WTC11 (cell line): ENCODE results near the gene FTSJ3. TPM values are rescaled to one million over a fixed set of nuclear protein-coding genes. Genes with fewer than 3 reads are reported as not detected.

Experiments
- ATAC-seq: fragments of 200-7000 bp; cut with Tn5 transposase; 2 replicates; pipeline ENCODE4 v1.10.0; 2021; ENCODE audit warnings: mild to moderate bottlenecking, moderate library complexity
- CTCF ChIA-PET: fragments of 300-600 bp; sonication (Branson Sonifier 250); formaldehyde crosslinking; loops from one replicate; lab custom pipeline; 2021; ENCODE audit warnings: antibody characterized with exemption; lab: Charles Lee
- POLR2A ChIA-PET: fragments of 350-600 bp; sonication (Branson Sonifier 250); formaldehyde crosslinking; loops from one replicate; lab custom pipeline; 2021; ENCODE audit warnings: antibody characterized with exemption; lab: Charles Lee
- DNase-seq: peaks from one replicate; pipeline ENCODE4 v3.0.0; 2021; ENCODE audit warnings: low spot score
- H3K27ac Mint-ChIP-seq: 2 replicates; pipeline ENCODE4 v1.8.0; 2021; ENCODE audit warnings: mixed read lengths
- H3K27me3 Mint-ChIP-seq: 2 replicates; pipeline ENCODE4 v1.8.0; 2021; ENCODE audit warnings: low read depth, mild to moderate bottlenecking, moderate library complexity, mixed read lengths
- H3K36me3 Mint-ChIP-seq: 2 replicates; pipeline ENCODE4 v1.8.0; 2021; ENCODE audit warnings: mixed read lengths
- H3K4me1 Mint-ChIP-seq: 2 replicates; pipeline ENCODE4 v1.8.0; 2022; ENCODE audit warnings: mixed read lengths
- H3K4me3 Mint-ChIP-seq: 2 replicates; pipeline ENCODE4 v1.8.0; 2021; ENCODE audit warnings: mild to moderate bottlenecking, moderate library complexity, mixed read lengths
- H3K9me3 Mint-ChIP-seq: 2 replicates; pipeline ENCODE4 v1.8.0; 2021; ENCODE audit warnings: mixed read lengths
- ATF1 ChIP-seq: sonication (generic); formaldehyde crosslinking; IDR thresholded peaks from 2 replicates; pipeline ENCODE4 v1.8.1; 2023; ENCODE audit warnings: mild to moderate bottlenecking, moderate library complexity, missing genetic modification reagents
- CDX4 ChIP-seq: fragments of 250-450 bp; sonication (Bioruptor Pico); IDR thresholded peaks from 2 replicates; pipeline ENCODE4 v1.9.0; 2021; ENCODE audit warnings: moderate library complexity, mild to moderate bottlenecking, inconsistent platforms, borderline replicate concordance
- E2F1 ChIP-seq: sonication (generic); formaldehyde crosslinking; IDR thresholded peaks from 2 replicates; pipeline ENCODE4 v1.8.0; 2022; ENCODE audit warnings: mild to moderate bottlenecking, missing genetic modification reagents
- E2F4 ChIP-seq: sonication (generic); formaldehyde crosslinking; IDR thresholded peaks from 2 replicates; pipeline ENCODE4 v1.8.1; 2022; ENCODE audit warnings: low read depth, mild to moderate bottlenecking, moderate library complexity, missing genetic modification reagents, borderline replicate concordance
- ELF4 ChIP-seq: sonication (generic); formaldehyde crosslinking; IDR thresholded peaks from 2 replicates; pipeline ENCODE4 v1.8.1; 2022; ENCODE audit warnings: low read depth, mild to moderate bottlenecking, moderate library complexity, missing genetic modification reagents
- ERG ChIP-seq: fragments of 250-450 bp; sonication (Bioruptor Pico); IDR thresholded peaks from 2 replicates; pipeline ENCODE4 v1.8.0; 2021; ENCODE audit warnings: mild to moderate bottlenecking
- GABPB1 ChIP-seq: sonication (generic); formaldehyde crosslinking; IDR thresholded peaks from 2 replicates; pipeline ENCODE4 v1.8.1; 2023; ENCODE audit warnings: mild to moderate bottlenecking, missing genetic modification reagents
- GTF2I ChIP-seq: fragments of 250-450 bp; sonication (Bioruptor Pico); conservative IDR thresholded peaks from 2 replicates; pipeline ENCODE4 v1.4.0; 2021; ENCODE audit warnings: mild to moderate bottlenecking
- HMGA2 ChIP-seq: fragments of 250-450 bp; sonication (Bioruptor Pico); IDR thresholded peaks from 2 replicates; pipeline ENCODE4 v1.4.0; 2021; ENCODE audit warnings: mild to moderate bottlenecking, moderate library complexity
- HMGXB4 ChIP-seq: sonication (generic); formaldehyde crosslinking; IDR thresholded peaks from 2 replicates; pipeline ENCODE4 v1.8.1; 2023; ENCODE audit warnings: mild to moderate bottlenecking, moderate library complexity, missing genetic modification reagents
- IRF1 ChIP-seq: sonication (generic); formaldehyde crosslinking; IDR thresholded peaks from 2 replicates; pipeline ENCODE4 v1.8.0; 2023; ENCODE audit warnings: missing genetic modification reagents
- JAZF1 ChIP-seq: fragments of 250-450 bp; sonication (Bioruptor Pico); IDR thresholded peaks from 2 replicates; pipeline ENCODE4 v1.9.0; 2021; ENCODE audit warnings: moderate library complexity, mild to moderate bottlenecking, inconsistent platforms
- KAT7 ChIP-seq: sonication (generic); formaldehyde crosslinking; IDR thresholded peaks from 2 replicates; pipeline ENCODE4 v1.8.1; 2023; ENCODE audit warnings: missing genetic modification reagents, mild to moderate bottlenecking, borderline replicate concordance
- MLX ChIP-seq: sonication (generic); formaldehyde crosslinking; IDR thresholded peaks from 2 replicates; pipeline ENCODE4 v1.8.1; 2023; ENCODE audit warnings: mild to moderate bottlenecking, missing genetic modification reagents, moderate library complexity
- MXD4 ChIP-seq: fragments of 250-450 bp; sonication (Bioruptor Pico); IDR thresholded peaks from 2 replicates; pipeline ENCODE4 v1.8.0; 2021; ENCODE audit warnings: mild to moderate bottlenecking, moderate library complexity, borderline replicate concordance
- NFYB ChIP-seq: sonication (generic); formaldehyde crosslinking; conservative IDR thresholded peaks from 2 replicates; pipeline ENCODE4 v1.8.0; 2022; ENCODE audit warnings: low read depth, missing genetic modification reagents
- PRDM15 ChIP-seq: sonication (generic); formaldehyde crosslinking; IDR thresholded peaks from 2 replicates; pipeline ENCODE4 v1.8.0; 2022; ENCODE audit warnings: missing genetic modification reagents
- PRRX2 ChIP-seq: fragments of 250-450 bp; sonication (Bioruptor Pico); IDR thresholded peaks from 2 replicates; pipeline ENCODE4 v1.8.0; 2021; ENCODE audit warnings: mild to moderate bottlenecking
- SOX15 ChIP-seq: fragments of 250-450 bp; sonication (Bioruptor Pico); IDR thresholded peaks from 2 replicates; pipeline ENCODE4 v1.9.0; 2021; ENCODE audit warnings: mild to moderate bottlenecking
- USF1 ChIP-seq: sonication (generic); formaldehyde crosslinking; IDR thresholded peaks from 2 replicates; pipeline ENCODE4 v1.8.0; 2022; ENCODE audit warnings: mild to moderate bottlenecking, missing genetic modification reagents
- ZNF219 ChIP-seq: sonication (generic); formaldehyde crosslinking; IDR thresholded peaks from 2 replicates; pipeline ENCODE4 v1.8.0; 2023; ENCODE audit warnings: missing genetic modification reagents, mild to moderate bottlenecking, borderline replicate concordance
- ZNF396 ChIP-seq: fragments of 250-450 bp; sonication (Bioruptor Pico); IDR thresholded peaks from 2 replicates; pipeline ENCODE4 v1.8.0; 2021; ENCODE audit warnings: mild to moderate bottlenecking, moderate library complexity, borderline replicate concordance
- total RNA-seq: library from RNA; stranded (reverse); gene quantifications from 3 replicates; pipeline ENCODE4 v1.2.3, GENCODE V29; 2021

FTSJ3 gene
- total RNA-seq, 1 experiment from 2014 or later, result 62.1 TPM

- H3K36me3 Mint-ChIP-seq, result peaks cover 23% of the 10 kb centered on the region
- DNase-seq (no peak), ATAC-seq (no peak)
- POLR2A ChIA-PET, result no interaction called here
- H3K4me1 Mint-ChIP-seq, result no peaks in the 10 kb centered on the region
- H3K27me3 Mint-ChIP-seq, result no peaks in the 10 kb centered on the region
- CTCF ChIA-PET, result no interaction called here
- TF ChIP-seq MLX (no peak), HMGA2 (CRISPR knock-in tag) (no peak), IRF1 (CRISPR knock-in tag) (no peak), ERG (no peak), PRDM15 (CRISPR knock-in tag) (no peak), E2F4 (CRISPR knock-in tag) (no peak), ZNF396 (CRISPR knock-in tag) (no peak), CDX4 (CRISPR knock-in tag) (no peak), GTF2I (no peak), GABPB1 (CRISPR knock-in tag) (no peak)
- no peaks in the 10 kb centered on the region for H3K9me3 Mint-ChIP-seq
- no peak overlapping the region for H3K4me3 Mint-ChIP-seq
- no peak overlapping the region for H3K27ac Mint-ChIP-seq
Observed at GRCh38 chr17:63785556-63785955, 41.9 kb downstream of the FTSJ3 start.

- Mint-ChIP-seq H3K27me3 (no peaks in the 10 kb centered on the region), H3K4me1 (peaks cover 6% of the 10 kb centered on the region; the same call in 1 of the 2 replicates), H3K9me3 (no peaks in the 10 kb centered on the region), H3K36me3 (peaks cover 25% of the 10 kb centered on the region), H3K27ac (peak overlapping the region; percentile 43), H3K4me3 (no peak overlapping the region)
- POLR2A ChIA-PET, result interaction anchor here (1.2 kb wide), 1 partner anchor 10 kb away, joined by 3 read pairs; the partner anchor contains the start of genes CCDC47 and DDX42
- CTCF ChIA-PET, result no interaction called here
- no peak for ATAC-seq
- DNase-seq, result no peak
- TF ChIP-seq ELF4 (CRISPR knock-in tag) (no peak), HMGXB4 (CRISPR knock-in tag) (no peak), ATF1 (no peak), E2F1 (CRISPR knock-in tag) (no peak), PRRX2 (CRISPR knock-in tag) (no peak), JAZF1 (CRISPR knock-in tag) (no peak), SOX15 (CRISPR knock-in tag) (no peak), NFYB (CRISPR knock-in tag) (no peak), USF1 (CRISPR knock-in tag) (no peak), KAT7 (no peak), ZNF219 (CRISPR knock-in tag) (no peak), MXD4 (CRISPR knock-in tag) (no peak), E2F4 (CRISPR knock-in tag) (no peak)
Observed at GRCh38 chr17:63783522-63783921, 43.9 kb downstream of the FTSJ3 start.
